HG03135 (cell line): ENCODE data around the gene ZNF746.

ENCODE experiments used
- ATAC-seq: cut with Tn5 transposase; IDR thresholded peaks from one replicate; pipeline ENCODE4 v1.9.1; 2021; ENCODE audit warnings: mild to moderate bottlenecking, moderate library complexity; ENCODE audit not compliant: unreplicated experiment

Gene ZNF746

DNA sequence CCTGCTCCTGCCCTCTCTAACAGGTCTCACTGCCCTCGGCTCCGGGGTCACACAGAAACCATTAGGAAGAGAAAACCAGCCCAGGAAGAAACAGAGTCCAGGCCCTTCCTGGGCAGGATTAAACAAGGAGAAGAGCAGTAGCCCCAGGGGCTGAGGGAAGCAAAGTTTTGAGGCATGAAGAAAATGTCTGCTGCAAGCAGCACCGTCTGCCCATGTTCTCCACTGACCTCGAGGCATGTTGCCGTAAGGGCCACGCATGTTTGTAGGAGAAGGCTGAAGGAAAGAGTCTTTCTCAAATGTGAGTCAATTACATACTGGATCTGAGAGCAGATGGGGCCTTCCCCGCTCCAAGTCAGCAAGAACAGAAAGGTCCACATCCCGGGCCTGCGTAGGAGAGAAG lies 4.2 kb downstream of the ZNF746 start:
- no peak for ATAC-seq

GRCh38 chr7:149490083-149490760 lies 7.4 kb downstream of the ZNF746 start:
- no peak for ATAC-seq

- ATAC-seq, result no peak
Observed at GRCh38 chr7:149489391-149490024, 8.1 kb downstream of the ZNF746 start.

- no peak for ATAC-seq
Observed at GRCh38 chr7:149479568-149479967, 18.0 kb downstream of the ZNF746 start.

DNA sequence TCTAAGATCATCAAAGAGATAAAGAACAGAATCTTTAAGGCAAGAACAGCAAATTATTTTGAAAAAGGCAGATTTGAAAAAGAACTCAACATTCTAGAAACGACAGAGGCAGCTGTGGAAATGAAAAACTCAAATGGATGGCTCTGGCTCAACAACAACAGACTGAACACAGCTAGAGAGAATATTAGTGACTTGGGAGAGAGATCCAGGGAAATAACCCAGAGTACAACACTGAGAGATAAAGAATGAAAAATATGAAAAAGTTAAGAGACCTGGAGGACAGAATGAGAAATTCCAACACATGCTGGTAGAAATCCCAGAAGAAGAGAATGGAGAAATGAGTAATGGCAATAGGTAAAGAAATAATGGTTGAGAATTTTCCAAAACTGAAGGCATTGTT lies 18.9 kb downstream of the ZNF746 start:
- no peak for ATAC-seq

DNA sequence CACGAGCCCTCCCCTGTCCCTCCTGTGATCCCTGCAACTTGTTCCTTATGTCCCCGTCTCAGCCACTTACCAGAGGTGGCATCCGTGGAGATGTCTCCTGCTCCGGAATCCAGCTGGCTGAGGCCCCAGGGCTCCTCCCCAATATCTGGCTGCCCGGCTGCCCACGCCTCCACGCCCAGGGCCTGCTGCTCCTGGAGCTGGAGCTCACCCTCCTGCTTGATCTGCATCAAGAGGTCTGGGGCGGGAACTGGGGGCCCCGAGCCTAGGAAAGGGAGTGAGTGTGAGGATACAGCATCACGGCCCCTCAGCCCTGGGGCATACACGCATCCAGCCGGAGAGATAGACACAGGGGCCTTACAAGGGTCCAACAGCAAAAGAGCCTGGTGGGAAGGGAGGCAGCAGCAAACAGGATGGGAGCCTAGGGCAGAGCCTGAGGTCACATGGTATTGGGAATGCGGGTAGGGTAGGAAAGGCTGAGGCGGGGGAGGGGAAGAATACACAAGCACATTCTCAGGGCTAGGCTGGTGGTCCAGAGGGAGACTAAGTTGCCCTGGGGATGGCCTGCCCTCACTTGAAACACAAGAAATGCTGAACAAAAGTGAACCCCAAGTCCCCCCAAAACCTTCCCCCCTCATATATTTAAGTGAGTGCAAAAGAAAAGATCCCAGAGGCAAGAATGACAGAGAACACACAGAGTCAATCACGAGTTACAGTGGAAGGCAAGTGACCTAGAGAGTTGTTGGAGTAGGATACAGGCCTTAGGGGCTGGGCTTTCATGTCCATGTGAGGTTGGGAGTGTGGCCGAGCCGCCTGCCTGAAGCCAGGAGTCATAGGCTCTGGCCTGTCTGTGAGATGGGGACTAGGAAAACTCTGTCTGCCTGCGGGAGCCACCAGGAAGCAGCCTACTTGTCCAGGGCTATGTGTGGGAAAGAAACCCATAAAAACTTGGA lies 19.8 kb downstream of the ZNF746 start:
- ATAC-seq, result no peak

- no peak for ATAC-seq
Observed at GRCh38 chr7:149476791-149477190, 20.8 kb downstream of the ZNF746 start.

DNA sequence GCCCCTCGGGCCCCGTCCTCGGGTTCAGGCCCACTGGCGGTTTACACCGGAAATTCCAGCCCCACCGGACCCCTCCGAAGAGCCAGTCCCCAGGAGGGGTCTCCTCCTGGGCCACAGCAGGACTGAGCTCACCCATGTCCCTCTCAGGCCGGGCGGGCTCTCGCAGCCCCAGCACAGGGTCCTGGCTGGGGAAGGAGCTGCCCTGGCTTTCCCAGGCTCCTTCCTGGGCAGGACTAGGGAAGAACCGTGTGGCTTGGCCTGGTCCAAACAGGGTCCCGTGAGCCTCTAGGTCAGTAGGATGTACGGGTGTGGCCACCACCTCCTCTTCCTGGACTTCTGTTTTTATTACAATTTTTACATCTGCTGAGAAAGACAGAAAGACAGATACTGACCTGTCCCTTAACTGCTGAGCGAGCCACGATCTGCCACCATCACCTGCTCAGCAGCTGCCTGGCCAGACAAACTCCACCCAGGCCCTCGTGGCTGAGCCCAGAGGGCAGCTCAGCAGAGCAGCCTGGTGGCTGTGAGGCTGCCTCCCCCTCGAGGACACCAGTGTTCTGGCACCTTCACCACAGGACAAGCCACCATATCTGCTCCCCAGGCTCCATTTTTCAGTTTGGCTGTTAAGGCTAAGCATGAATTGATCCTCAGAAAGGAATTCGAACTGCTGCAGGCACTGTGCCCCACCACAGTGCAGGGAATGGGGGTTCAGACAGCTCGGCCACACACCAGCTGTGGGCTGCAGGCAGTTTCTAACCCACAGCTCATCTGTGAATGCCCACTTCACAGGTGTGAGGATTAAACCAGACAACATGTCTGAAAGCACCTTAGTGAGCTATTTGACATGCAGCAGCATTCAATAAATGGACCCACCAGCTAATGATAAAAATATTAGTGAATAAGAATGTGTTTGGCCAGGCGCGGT lies 22.2 kb downstream of the ZNF746 start:
- no peak for ATAC-seq

DNA sequence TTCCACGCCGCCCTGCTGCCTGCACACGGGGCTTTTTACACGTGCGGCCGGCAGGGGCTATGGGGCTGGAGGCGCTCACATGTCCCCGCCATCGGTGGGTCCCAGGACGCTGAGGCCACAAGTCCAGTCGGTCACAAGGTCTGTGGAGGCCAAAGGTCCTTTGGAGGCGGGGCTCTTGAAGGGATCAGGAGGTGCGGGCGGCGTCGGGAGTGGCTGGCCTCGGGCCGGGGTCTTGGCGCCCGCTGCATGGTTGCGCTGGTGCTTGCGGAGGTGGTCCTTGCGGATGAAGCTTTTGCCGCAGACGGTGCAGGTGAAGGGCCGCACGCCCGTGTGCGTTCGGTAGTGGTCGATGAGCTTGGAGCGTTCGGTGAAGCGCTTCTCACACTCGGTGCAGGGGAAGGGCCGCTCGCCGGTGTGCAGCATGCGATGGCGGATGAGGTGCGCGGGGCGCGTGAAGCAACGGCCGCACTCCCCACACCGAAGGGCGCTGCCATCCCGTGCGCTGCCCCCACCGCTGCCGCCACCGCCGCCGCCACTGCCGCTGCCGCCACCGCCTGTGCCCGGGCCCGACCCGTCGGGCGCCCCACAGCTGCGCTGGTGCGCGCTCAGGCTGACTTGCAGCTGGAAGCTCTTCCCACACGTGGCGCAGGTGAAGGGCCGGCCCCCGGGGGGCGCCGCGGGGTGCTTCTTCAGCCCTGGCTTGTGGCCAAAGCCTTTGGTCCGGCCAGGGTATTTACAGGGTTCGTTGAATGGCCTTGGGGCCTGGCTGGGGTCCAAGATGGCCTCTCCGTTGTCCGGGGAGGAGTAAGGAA lies 23.1 kb downstream of the ZNF746 start:
- ATAC-seq, result no peak

GRCh38 chr7:149473251-149473650 lies 24.4 kb downstream of the ZNF746 start:
- ATAC-seq, result no peak

DNA sequence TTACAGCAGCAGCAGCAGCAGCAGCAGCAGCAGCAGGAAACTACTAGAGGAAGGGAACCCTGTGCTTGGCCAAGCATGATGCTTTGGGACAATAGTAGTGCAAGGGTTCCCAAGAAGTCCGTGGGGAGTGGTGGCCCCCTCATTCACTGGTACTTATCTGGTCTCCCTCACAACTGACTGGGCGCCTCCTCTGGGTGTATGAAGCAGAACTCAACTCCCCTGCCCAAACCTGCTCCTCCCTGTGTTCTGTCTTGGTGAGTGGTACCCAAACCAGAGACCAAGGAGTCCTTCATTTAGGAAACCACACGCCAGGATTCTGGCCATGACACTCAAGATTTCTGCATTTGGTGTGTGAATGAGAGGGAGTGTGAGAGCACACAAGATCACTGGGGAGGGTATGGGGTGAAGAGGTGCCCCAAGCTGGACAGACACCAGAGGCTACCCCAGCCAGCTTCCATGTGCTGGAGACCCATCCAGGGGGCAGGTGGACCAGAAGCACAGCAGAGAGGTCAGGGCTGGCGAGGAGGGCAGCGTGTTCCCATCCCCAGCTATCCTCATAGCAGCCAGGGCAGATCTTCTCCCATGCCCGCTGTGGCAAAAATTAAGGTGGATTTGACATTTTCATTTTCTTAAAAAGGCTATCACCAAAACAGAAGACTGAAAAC lies 26.2 kb downstream of the ZNF746 start:
- ATAC-seq, result no peak

DNA sequence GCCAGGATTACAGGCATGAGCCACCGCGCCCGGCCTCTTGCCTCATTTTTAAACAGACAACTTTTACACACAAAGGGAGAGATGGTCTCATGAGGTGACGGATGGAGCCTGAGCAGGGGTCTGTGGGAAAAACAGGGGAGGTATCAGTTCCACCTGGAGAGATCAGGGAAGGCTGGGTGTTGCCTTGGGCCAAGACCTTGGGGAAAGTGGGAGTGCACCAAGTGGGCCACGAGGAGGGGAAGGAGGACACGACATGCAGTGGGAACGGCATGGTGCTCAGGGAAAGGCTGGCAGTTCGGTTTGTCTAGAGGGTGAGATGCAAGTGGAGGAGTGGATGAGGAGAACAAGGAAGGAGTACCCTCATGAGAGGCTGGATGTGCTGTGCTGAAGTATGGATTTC lies 27.8 kb downstream of the ZNF746 start:
- ATAC-seq, result no peak

GRCh38 chr7:149468208-149468607 lies 29.4 kb downstream of the ZNF746 start:
- no peak for ATAC-seq

- no peak for ATAC-seq
Observed at GRCh38 chr7:149467321-149467859, 30.2 kb downstream of the ZNF746 start.

DNA sequence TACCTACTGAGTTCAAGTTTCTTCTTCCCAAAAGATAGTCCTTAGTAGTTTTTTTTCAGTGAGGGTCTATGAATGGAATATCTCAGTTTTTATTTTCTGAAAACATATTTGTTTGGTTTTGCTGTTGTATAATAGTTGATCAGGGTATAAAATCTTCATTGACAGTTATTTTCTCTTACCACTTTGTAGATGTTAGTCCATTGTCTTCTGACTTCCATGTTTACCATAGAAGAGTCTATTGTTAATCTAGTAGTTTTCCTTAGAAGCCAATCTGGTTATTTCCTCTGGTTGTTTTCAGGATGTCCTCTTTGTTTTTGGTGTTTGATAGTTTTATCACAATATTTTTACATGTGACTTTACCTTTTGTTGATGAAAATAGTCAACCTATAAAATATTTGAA lies 31.2 kb downstream of the ZNF746 start:
- no peak for ATAC-seq

DNA sequence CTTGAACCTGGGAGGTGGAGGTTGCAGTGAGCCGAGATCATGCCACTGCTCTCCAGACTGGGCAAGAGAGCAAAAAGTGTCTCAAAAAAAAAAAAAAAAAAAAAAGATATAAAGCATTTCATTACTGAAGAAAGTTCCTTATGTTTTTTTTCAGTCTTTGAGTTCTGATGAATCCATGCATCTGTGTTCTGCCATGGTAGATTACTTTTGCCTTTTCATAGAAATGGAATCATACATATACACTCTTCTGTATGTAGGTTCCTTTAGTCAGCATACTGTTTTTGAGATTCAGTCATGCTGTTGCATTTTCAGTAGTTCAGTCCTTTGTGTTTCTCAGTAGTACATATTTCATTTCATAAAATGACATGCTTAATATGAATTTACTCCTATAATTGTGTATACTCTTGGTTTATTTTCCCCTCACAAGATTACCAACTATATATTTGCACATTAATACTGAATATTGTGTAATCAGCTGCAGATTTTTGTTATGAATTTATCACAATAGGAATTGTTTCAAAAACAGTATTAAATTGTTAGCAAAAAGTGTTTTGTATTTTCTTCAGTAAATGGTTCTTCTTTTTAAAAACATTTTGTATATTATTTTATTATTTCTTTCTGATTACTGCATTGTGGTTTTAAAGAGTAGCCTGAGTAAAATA lies 34.0 kb downstream of the ZNF746 start:
- no peak for ATAC-seq

- no peak for ATAC-seq
Observed at GRCh38 chr7:149462101-149462520, 35.5 kb downstream of the ZNF746 start.

DNA sequence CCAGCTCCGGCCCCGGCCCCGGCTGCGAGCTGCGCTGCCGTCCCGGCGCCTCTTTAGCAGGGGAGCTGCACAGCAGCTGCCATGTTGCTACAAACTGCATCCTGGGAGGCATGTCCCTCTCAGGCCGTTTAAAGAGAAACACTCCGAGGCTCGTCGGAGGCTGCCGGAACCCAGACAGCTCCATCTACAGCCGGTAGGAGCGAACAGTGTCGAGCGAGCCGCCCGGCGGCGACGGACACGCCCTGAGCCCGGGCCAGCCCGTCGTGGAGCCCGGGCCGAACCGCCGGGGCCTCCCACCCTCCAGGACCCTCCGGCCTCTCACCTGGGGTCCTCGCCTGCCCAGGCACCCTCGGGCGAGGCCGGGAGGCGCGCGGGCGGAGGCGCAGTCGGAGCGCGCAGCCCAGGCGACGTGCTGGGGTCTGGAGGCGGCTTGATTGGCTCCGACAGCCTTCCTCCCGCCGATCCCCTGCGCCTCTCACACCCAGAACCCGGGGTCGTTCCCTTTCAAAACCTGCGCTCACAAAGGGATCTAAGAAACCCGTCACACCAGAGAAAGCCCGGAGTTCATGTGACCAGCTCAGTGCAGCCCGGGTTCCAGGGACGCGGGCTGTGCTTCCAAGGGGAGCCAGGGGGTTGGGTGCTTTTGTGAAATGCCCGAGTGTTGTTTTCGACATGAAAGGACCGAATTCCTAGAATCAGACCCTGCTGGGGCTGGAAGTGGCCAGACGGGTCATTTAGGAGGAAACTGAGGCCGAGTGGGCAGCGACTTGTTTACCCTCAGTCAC lies 36.9 kb downstream of the ZNF746 start, which contains the start of gene ZNF777:
Gene ZNF777 (minus strand): TSS at position 570 of the 785 bp plus-strand sequence. CDS start 5,040 bp downstream, outside the sequence.
- ATAC-seq, result peak; percentile 98
